MCF 10A (cell line): ENCODE data around the gene FASN. TPM values are rescaled to one million over a fixed set of nuclear protein-coding genes. Genes with fewer than 3 reads are reported as not detected.
"Not testable (repeated sequence)": the region's sequence is repeated elsewhere in the genome, so short reads cannot be mapped to it uniquely, and the experiment has no call there.

Source experiments
- BruUV-seq: library from RNA; stranded (reverse); fragments of 400-500 nt; replicated peaks from 2 replicates; lab custom pipeline; 2021; lab: Mats Ljungman, UMichigan
- CTCF ChIA-PET: fragments of 300-600 bp; sonication (Branson Sonifier 250); formaldehyde crosslinking; extraction: SDS; loops from one replicate; lab custom pipeline; 2021; ENCODE audit warnings: antibody characterized with exemption, inconsistent platforms; lab: Yijun Ruan, JAX
- POLR2A ChIA-PET: fragments of 300-600, 350-650 bp; sonication (Branson Sonifier 250); formaldehyde crosslinking; extraction: SDS; loops from one replicate; lab custom pipeline; 2020; ENCODE audit warnings: antibody characterized with exemption, inconsistent platforms; lab: Yijun Ruan, JAX
- DNase-seq: peaks from one replicate; pipeline ENCODE4 v3.0.0-alpha.2; 2018; ENCODE audit not compliant: unreplicated experiment
- H3K27ac Mint-ChIP-seq: one replicate; pipeline ENCODE4 v1.8.0; 2022; ENCODE audit warnings: mild to moderate bottlenecking, low read depth, mixed read lengths; ENCODE audit not compliant: unreplicated experiment
- H3K27me3 Mint-ChIP-seq: one replicate; pipeline ENCODE4 v1.8.0; 2022; ENCODE audit warnings: mixed read lengths; ENCODE audit not compliant: insufficient read depth, unreplicated experiment
- H3K36me3 Mint-ChIP-seq: one replicate; pipeline ENCODE4 v1.8.0; 2022; ENCODE audit warnings: mild to moderate bottlenecking, moderate library complexity, mixed read lengths; ENCODE audit not compliant: insufficient read depth, unreplicated experiment
- H3K4me1 Mint-ChIP-seq: one replicate; pipeline ENCODE4 v1.8.0; 2022; ENCODE audit warnings: mixed read lengths; ENCODE audit not compliant: insufficient read depth, unreplicated experiment
- H3K4me3 Mint-ChIP-seq: one replicate; pipeline ENCODE4 v1.8.0; 2022; ENCODE audit warnings: mild to moderate bottlenecking, moderate library complexity, mixed read lengths; ENCODE audit not compliant: unreplicated experiment
- H3K9me3 Mint-ChIP-seq: one replicate; pipeline ENCODE4 v1.8.0; 2022; ENCODE audit warnings: mixed read lengths; ENCODE audit not compliant: unreplicated experiment
- CTCF ChIP-seq: fragments of 200-600 bp; IDR thresholded peaks from one replicate; pipeline ENCODE4 v1.8.0; 2022; ENCODE audit warnings: antibody characterized with exemption, mild to moderate bottlenecking; ENCODE audit not compliant: unreplicated experiment
- intact Hi-C: fragments of 100-400 bp; cut with micrococcal nuclease; formaldehyde crosslinking; loops from 2 replicates; pipeline ENCODE4 v1.14.1; 2022
- total RNA-seq: library from RNA; stranded (reverse); gene quantifications from 2 replicates; pipeline ENCODE4 v1.2.3, GENCODE V29; 2022

The FASN gene
- total RNA-seq, 1 experiment from 2014 or later = 120 TPM

- H3K9me3 Mint-ChIP-seq = peaks cover 16% of the 10 kb centered on the region
- no peak overlapping the region for H3K27ac Mint-ChIP-seq
- no peaks in the 10 kb centered on the region for H3K27me3 Mint-ChIP-seq
- H3K4me3 Mint-ChIP-seq = no peak overlapping the region
- intact Hi-C loops = no loop called here
- no TSS peak for BruUV-seq
- POLR2A ChIA-PET = interaction anchor here (0.9 to 2.8 kb wide), 2 partner anchors 9 to 37 kb away, joined by 3 to 15 read pairs; no protein-coding TSS in a partner anchor
- TF ChIP-seq CTCF = no peak
- peaks cover 37% of the 10 kb centered on the region for H3K36me3 Mint-ChIP-seq
- CTCF ChIA-PET = interaction anchor here (1.0 kb wide), 1 partner anchor 123 kb away, joined by 3 read pairs; no protein-coding TSS in a partner anchor
- H3K4me1 Mint-ChIP-seq = no peaks in the 10 kb centered on the region
- DNase-seq = no peak
These were observed 45.3 kb upstream of the FASN start for GRCh38 chr17:82143333-82143732.

GRCh38 chr17:82139961-82140360 lies 41.9 kb upstream of the FASN start:
- H3K9me3 Mint-ChIP-seq, CTCF ChIA-PET, H3K27me3 Mint-ChIP-seq, intact Hi-C loops, H3K27ac Mint-ChIP-seq, BruUV-seq, H3K4me1 Mint-ChIP-seq, DNase-seq, H3K4me3 Mint-ChIP-seq: not testable (repeated sequence)
- POLR2A ChIA-PET = interaction anchor here (2.4 kb wide), 1 partner anchor 34 kb away, joined by 8 read pairs; no protein-coding TSS in a partner anchor
- H3K36me3 Mint-ChIP-seq = peaks cover 19% of the 10 kb centered on the region

- BruUV-seq = no TSS peak
- Mint-ChIP-seq H3K9me3 (no peaks in the 10 kb centered on the region), H3K4me1 (peaks cover 9% of the 10 kb centered on the region), H3K4me3 (no peak overlapping the region), H3K36me3 (peaks cover 19% of the 10 kb centered on the region), H3K27ac (no peak overlapping the region), H3K27me3 (no peaks in the 10 kb centered on the region)
- DNase-seq = no peak
- no peak for TF ChIP-seq CTCF
- intact Hi-C loops = no loop called here
- CTCF ChIA-PET = no interaction called here
- POLR2A ChIA-PET = interaction anchor here (0.7 to 2.4 kb wide), 3 partner anchors 32 to 51 kb away, joined by 3 to 8 read pairs (median 4); partner anchors contain the start of gene FASN
These were observed 40.5 kb upstream of the FASN start for GRCh38 chr17:82138511-82138992.

- H3K9me3 Mint-ChIP-seq = no peaks in the 10 kb centered on the region
- peak; percentile 82 for DNase-seq
These were observed 36.1 kb upstream of the FASN start for GRCh38 chr17:82134101-82134500.

GRCh38 chr17:82133166-82133953 lies 35.3 kb upstream of the FASN start:
- BruUV-seq, H3K27me3 Mint-ChIP-seq, intact Hi-C loops, H3K36me3 Mint-ChIP-seq, H3K9me3 Mint-ChIP-seq: not testable (repeated sequence)
- H3K4me1 Mint-ChIP-seq = peaks cover 15% of the 10 kb centered on the region
- ChIA-PET POLR2A (interaction anchor here (0.6 to 4.5 kb wide), 12 partner anchors 9 to 235 kb away, joined by 3 to 62 read pairs (median 4); partner anchors contain the start of genes DCXR and FASN), CTCF (interaction anchor here (1.0 kb wide), 1 partner anchor 27 kb away, joined by 6 read pairs; no protein-coding TSS in a partner anchor)
- H3K4me3 Mint-ChIP-seq = peak overlapping the region; percentile 55
- peak overlapping the region; percentile 98 for H3K27ac Mint-ChIP-seq
- peak; percentile 89 for DNase-seq

More at GRCh38 chr17:82134101-82134500, 36.1 kb upstream of the FASN start:
- ChIA-PET POLR2A (interaction anchor here (0.7 to 4.5 kb wide), 14 partner anchors 9 to 154 kb away, joined by 3 to 62 read pairs (median 4); partner anchors contain the start of genes DCXR and FASN), CTCF (no interaction called here)
- Mint-ChIP-seq H3K27me3 (no peaks in the 10 kb centered on the region), H3K4me3 (peak overlapping the region; percentile 55), H3K27ac (peak overlapping the region; percentile 98), H3K36me3 (peaks cover 8% of the 10 kb centered on the region), H3K4me1 (peaks cover 15% of the 10 kb centered on the region)
- intact Hi-C loops = no loop called here
- no TSS peak for BruUV-seq
- no peak for TF ChIP-seq CTCF
